Mucosa of rectum (tissue), 2 donors: ENCODE measurements around the gene FOSL1.
"Not testable (repeated sequence)": the region's sequence is repeated elsewhere in the genome, so short reads cannot be mapped to it uniquely, and the experiment has no call there.

ENCODE experiments used
- H3K27ac ChIP-seq, 2 donors: one replicate each; pipeline ENCODE4 v1.7.0; 2013; ENCODE audit warnings: inconsistent platforms in 2 of 2, low read depth in 2 of 2, low read length in 2 of 2
- H3K27me3 ChIP-seq, 2 donors: one replicate each; pipeline ENCODE4 v1.7.0; 2013; ENCODE audit warnings: low read length in 2 of 2; ENCODE audit not compliant: control insufficient read depth in 2 of 2, insufficient read depth in 2 of 2
- H3K36me3 ChIP-seq, 2 donors: one replicate each; pipeline ENCODE4 v1.7.0; 2013; ENCODE audit warnings: low read length in 2 of 2; ENCODE audit not compliant: control insufficient read depth in 2 of 2, insufficient read depth in 2 of 2
- H3K4me1 ChIP-seq, 2 donors: one replicate each; pipeline ENCODE4 v1.7.0; 2013; ENCODE audit warnings: low read length in 2 of 2, mild to moderate bottlenecking in 1 of 2; ENCODE audit not compliant: control insufficient read depth in 2 of 2, insufficient read depth in 2 of 2
- H3K4me3 ChIP-seq, 2 donors: one replicate each; pipeline ENCODE4 v1.7.0; 2013; ENCODE audit warnings: low read length in 2 of 2
- H3K9ac ChIP-seq, 2 donors: one replicate each; pipeline ENCODE4 v1.7.0; 2013; ENCODE audit warnings: low read length in 2 of 2, low read depth in 1 of 2, mild to moderate bottlenecking in 1 of 2
- H3K9me3 ChIP-seq, 2 donors: one replicate each; pipeline ENCODE4 v1.7.0; 2013; ENCODE audit warnings: low read length in 2 of 2; ENCODE audit not compliant: control insufficient read depth in 2 of 2
- donor health status: healthy.
- donor health status: Normal muscosa, but diverticular disease.

FOSL1 gene

GRCh38 chr11:65852508-65853245 is 47.5 kb downstream of the FOSL1 start:
- Histone ChIP-seq H3K27me3 (no peaks in the 10 kb centered on the region), H3K4me1 (peaks cover 51 to 52% of the 10 kb centered on the region in 2 donors), H3K9me3 (no peaks in the 10 kb centered on the region), H3K27ac (peak overlapping the region; percentile 88 to 93), H3K9ac (peak overlapping the region; percentile 4 to 46), H3K4me3 (peak overlapping the region; percentile 46 to 58), H3K36me3 (peaks cover 45 to 61% of the 10 kb centered on the region in 2 donors)

GRCh38 chr11:65851811-65852507 is 48.2 kb downstream of the FOSL1 start:
- Histone ChIP-seq H3K4me3 (no peak overlapping the region), H3K27ac (peak overlapping the region; percentile 23 to 88), H3K27me3 (no peaks in the 10 kb centered on the region), H3K4me1 (peaks cover 51 to 52% of the 10 kb centered on the region in 2 donors), H3K36me3 (peaks cover 45 to 61% of the 10 kb centered on the region in 2 donors), H3K9me3 (no peaks in the 10 kb centered on the region), H3K9ac (peak overlapping the region in 1 of 2 donors; percentile 46)

- Histone ChIP-seq H3K27me3 (no peaks in the 10 kb centered on the region), H3K27ac (no peak overlapping the region), H3K36me3 (peaks cover 42 to 55% of the 10 kb centered on the region in 2 donors), H3K9me3 (no peaks in the 10 kb centered on the region), H3K4me3 (no peak overlapping the region), H3K9ac (no peak overlapping the region), H3K4me1 (peaks cover 45% of the 10 kb centered on the region in 2 donors)
These were observed 49.1 kb downstream of the FOSL1 start for GRCh38 chr11:65851083-65851579.

- Histone ChIP-seq H3K27ac (no peak overlapping the region), H3K9me3 (no peaks in the 10 kb centered on the region), H3K9ac (no peak overlapping the region), H3K4me3 (no peak overlapping the region), H3K36me3 (peaks cover 35 to 48% of the 10 kb centered on the region in 2 donors), H3K4me1 (peaks cover 38% of the 10 kb centered on the region in 2 donors), H3K27me3 (no peaks in the 10 kb centered on the region)
These were observed 49.7 kb downstream of the FOSL1 start for GRCh38 chr11:65850217-65851082.

GRCh38 chr11:65849771-65850216 is 50.4 kb downstream of the FOSL1 start:
- Histone ChIP-seq H3K27ac (no peak overlapping the region), H3K4me1 (peaks cover 31 to 32% of the 10 kb centered on the region in 2 donors), H3K4me3 (no peak overlapping the region), H3K36me3 (peaks cover 29 to 42% of the 10 kb centered on the region in 2 donors), H3K27me3 (no peaks in the 10 kb centered on the region), H3K9me3 (no peaks in the 10 kb centered on the region), H3K9ac (no peak overlapping the region)

- peaks cover 27 to 31% of the 10 kb centered on the region in 2 donors for H3K4me1 ChIP-seq
- H3K4me3 ChIP-seq: no peak overlapping the region
- no peak overlapping the region for H3K9ac ChIP-seq
- H3K27ac ChIP-seq: no peak overlapping the region
- H3K9me3 ChIP-seq: no peaks in the 10 kb centered on the region
- H3K27me3 ChIP-seq: no peaks in the 10 kb centered on the region
- peaks cover 25 to 37% of the 10 kb centered on the region in 2 donors for H3K36me3 ChIP-seq
These were observed 50.8 kb downstream of the FOSL1 start for GRCh38 chr11:65849366-65849765.

- H3K9me3 ChIP-seq, H3K9ac ChIP-seq, H3K4me3 ChIP-seq, H3K27ac ChIP-seq, H3K27me3 ChIP-seq: not testable (repeated sequence)
- H3K36me3 ChIP-seq: peaks cover 22 to 31% of the 10 kb centered on the region in 2 donors
- H3K4me1 ChIP-seq: peaks cover 21 to 27% of the 10 kb centered on the region in 2 donors
These were observed 51.5 kb downstream of the FOSL1 start for GRCh38 chr11:65848693-65849092.

- Histone ChIP-seq H3K36me3 (peaks cover 15 to 22% of the 10 kb centered on the region in 2 donors), H3K27ac (no peak overlapping the region), H3K27me3 (no peaks in the 10 kb centered on the region), H3K4me1 (peaks cover 11 to 17% of the 10 kb centered on the region in 2 donors), H3K9ac (no peak overlapping the region), H3K9me3 (no peaks in the 10 kb centered on the region), H3K4me3 (no peak overlapping the region)
These were observed 52.4 kb downstream of the FOSL1 start for GRCh38 chr11:65847746-65848145.

GRCh38 chr11:65844231-65844872 is 55.8 kb downstream of the FOSL1 start:
- H3K9ac ChIP-seq: peak overlapping the region in 1 of 2 donors; percentile 13
- H3K4me1 ChIP-seq: peaks cover 3 to 4% of the 10 kb centered on the region in 2 donors
- H3K4me3 ChIP-seq: no peak overlapping the region
- no peaks in the 10 kb centered on the region for H3K27me3 ChIP-seq
- no peaks in the 10 kb centered on the region for H3K9me3 ChIP-seq
- H3K27ac ChIP-seq: peak overlapping the region; percentile 31 to 57
- no peaks in the 10 kb centered on the region for H3K36me3 ChIP-seq
